ENCODE measurements around the gene REC114.
"Not testable (repeated sequence)": the region's sequence is repeated elsewhere in the genome, so short reads cannot be mapped to it uniquely, and the experiment has no call there.

The REC114 gene

DNA sequence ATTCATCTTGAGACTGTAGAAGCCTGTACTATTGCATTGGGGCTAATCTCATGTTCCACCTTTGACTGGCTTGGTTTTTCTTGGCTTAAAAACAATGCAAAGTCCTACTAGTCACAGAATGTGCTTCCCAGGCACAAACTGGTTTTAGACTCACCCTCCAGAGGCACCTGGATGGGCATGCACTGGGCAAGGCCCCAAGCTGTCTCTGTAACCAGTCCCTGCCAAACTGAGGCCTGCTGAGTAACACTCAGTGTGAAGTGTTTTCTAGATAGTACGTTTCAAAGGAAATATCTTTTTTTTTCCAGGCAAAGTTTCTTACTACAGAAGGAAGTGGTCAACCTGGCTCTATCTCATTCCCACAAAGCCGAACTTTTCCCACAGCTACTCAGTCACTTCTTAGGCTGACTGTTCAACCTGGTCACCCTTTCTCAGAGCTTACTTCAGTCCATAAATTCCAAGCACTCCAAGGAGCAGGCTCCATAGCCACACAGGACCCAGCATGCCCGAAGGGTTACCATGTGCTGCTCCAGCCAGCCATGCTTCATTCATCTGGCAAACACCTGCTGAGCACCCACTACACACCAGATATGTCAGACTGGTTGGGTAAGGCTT lies 132.8 kb downstream of the REC114 start:
- DNase-seq (ENCODE audit: low spot score): no peak

DNA sequence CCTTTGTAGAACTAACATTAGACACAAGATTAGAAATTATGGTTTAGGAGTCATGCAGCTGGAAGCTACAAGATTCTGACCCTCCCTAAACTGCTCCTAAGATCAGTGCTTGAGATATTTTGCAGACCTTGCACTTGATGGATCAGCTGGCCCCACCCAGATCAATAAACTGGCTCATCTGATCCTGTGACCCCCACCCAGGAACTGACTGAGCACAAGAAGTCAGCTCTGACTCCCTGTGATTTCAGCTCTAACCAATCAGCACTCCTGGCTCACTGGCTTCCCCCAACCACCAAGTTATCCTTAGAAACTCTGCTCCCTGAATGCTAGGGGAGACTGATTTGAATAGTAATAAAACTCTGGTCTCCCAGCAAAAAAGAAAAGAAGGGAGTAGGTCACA lies 134.6 kb downstream of the REC114 start:
- not testable (repeated sequence) for DNase-seq (ENCODE audit: low spot score)

DNA sequence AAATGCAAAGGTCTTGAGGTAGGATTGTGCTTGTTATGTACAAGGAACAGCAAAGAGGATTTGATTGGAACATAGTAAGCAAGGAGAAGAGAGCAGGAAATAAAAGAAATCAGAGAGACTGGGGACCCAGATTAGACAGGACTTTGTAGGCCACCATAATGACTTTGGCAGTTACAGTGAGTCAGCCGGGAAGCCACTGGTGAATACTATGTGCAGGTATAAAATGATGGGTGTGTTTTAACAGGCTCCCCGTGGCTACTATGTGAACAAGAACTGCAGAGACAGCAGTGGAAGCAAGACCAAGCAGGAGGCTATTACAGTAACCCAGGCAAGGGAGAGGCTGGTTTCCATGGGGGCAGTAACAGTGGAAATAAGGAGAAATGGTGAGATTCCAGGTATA lies 135.1 kb downstream of the REC114 start:
- no peak for DNase-seq (ENCODE audit: low spot score)

DNA sequence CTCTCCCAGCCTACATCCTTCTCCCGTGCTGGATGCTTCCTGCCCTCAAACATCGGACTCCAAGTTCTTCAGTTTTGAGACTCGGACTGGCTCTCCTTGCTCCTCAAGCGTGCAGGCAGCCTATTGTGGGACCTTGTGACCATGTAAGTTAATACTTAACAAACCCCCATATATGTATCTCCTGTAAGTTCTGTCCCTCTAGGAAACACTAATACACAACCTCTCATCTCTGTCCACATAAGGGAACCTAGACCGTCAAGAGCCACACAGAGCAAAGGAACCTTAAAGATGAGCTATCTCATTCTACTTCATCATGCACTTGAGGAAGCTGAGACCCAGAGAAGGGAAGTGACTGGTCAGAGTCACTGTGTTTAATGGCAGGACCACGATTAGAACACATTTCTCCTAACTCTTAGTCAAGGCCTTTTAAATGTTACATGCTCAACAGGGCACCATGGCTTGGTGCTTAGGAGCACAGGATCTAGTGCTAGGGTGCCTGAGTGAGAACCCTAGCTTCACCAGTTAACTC lies 140.0 kb downstream of the REC114 start:
- no peak for DNase-seq (ENCODE audit: low spot score)

DNA sequence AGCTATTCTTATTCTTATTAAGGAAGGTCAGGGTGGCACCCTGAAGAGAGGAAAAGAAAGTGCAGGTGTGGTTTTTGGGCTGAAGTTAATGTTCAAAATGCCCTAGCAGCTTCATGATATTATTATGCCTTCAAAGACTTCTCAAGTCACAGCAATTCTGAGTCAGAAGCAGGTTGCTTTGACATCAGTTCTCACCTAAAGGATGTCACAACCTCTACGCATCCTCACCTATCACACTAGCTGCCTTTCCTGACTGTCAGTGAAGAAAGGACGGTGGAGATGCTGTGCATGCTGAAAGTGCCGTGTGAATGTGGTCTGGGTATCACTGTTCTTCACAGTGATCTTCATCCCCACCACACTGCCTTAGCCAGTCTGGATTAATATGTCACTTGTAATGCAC lies 140.6 kb downstream of the REC114 start:
- no peak for DNase-seq (ENCODE audit: low spot score)

DNA sequence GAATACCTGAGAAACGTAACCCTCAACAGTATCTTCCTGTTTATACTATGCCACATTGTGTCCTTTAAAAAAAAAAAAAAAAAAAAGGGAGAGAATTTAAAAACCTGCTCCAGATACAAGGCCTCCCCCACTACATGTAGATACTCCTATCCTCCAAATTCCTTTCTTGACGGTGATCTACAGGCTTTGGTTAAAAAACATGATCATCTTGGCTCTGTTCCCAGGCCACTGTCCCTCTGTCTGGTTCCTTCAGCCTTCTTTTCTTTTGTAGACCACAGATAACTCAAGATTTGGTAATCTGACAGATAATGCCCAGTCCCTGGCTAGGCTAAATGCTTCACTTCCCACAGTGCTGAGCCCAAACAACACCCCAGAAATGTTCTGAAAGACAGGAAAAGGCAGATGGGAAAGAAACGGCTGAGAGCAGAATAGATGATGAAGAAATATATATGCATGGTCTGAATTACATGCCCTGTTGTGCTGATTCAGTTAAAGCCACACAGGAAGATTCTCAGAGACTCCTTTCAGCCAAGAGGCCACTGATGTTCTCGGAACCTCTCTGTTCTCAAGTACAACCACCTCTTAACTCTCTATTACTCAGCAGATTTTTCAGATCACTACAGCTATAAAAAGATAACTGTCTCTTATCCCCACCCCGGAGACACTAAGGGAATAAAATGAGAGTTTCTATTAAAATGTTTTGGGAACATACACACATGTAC lies 141.9 kb downstream of the REC114 start:
- DNase-seq (ENCODE audit: low spot score): no peak

DNA sequence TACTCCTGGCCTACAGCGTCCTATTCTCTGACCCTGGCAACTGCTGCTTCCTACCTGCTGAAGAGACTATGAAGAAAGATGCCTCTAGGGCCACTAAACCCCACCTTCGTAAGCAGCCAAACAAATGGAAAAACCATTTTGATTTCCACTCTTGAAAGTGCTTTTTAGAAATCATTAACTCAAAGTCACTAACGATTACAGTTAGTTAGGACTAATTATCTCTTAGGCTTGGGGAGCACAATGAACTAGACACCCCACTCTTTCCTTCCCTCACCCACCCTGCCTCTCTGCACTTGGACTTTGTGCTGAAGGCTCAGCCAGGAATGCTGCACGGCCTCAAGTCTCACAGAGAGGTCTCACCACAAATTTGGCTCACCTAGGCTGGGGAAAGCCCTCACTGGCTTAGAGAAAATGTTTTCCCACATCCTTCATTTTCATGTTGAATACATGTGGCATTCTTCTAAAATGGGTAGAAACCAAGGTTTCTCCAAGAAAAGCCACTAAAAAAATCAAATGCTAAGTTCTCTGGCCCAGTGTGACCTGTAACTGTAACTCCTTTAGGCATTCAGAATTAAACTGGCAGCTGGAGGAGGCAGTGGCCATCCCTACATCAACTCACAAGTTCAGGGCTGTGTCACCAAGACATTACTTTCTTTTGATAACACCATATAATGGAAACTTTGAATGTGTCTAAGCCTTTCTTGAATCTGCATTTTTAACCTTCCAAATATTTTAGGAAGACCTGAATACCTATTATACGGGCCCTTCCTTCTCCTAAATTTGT lies 143.1 kb downstream of the REC114 start:
- no peak for DNase-seq (ENCODE audit: low spot score)

DNA sequence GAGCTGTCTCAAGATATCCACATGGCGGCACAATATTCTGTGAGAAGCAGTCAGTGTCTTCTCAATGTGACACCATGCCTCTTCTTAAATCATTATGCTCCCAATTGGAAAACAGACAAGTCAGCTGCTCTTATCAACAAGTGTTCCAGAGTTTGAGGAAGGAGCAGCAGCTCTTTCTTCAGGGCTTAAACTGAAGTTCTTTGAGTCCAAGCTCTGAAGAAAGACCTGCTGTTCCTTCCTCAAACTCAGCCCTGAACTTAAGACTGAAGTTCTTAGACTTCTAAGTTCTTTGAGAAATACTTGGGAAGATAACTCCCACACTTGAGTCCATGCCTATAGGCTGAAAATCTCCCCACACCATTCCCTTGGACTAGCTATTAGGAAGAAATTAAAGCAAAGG lies 146.8 kb downstream of the REC114 start:
- no peak for DNase-seq (ENCODE audit: low spot score)

DNA sequence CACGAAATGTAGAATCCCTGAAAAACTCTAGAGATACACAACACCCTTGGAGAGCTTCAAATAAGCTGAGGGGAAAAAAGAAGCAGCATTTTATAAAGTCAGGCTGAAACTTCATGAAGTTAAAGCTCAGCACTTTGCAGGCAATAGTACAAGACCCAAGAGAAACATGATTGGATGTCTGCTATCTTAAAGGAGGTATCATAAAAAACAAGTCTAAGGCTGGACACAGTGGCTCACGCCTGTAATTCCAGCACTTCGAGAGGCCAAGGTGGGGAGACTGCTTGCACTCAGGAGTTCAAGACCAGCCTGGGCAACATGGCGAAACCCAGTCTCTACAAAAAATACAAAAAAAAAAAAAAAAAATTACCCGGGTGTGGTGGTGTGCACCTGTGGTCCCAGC lies 147.3 kb downstream of the REC114 start:
- no peak for DNase-seq (ENCODE audit: low spot score)

DNA sequence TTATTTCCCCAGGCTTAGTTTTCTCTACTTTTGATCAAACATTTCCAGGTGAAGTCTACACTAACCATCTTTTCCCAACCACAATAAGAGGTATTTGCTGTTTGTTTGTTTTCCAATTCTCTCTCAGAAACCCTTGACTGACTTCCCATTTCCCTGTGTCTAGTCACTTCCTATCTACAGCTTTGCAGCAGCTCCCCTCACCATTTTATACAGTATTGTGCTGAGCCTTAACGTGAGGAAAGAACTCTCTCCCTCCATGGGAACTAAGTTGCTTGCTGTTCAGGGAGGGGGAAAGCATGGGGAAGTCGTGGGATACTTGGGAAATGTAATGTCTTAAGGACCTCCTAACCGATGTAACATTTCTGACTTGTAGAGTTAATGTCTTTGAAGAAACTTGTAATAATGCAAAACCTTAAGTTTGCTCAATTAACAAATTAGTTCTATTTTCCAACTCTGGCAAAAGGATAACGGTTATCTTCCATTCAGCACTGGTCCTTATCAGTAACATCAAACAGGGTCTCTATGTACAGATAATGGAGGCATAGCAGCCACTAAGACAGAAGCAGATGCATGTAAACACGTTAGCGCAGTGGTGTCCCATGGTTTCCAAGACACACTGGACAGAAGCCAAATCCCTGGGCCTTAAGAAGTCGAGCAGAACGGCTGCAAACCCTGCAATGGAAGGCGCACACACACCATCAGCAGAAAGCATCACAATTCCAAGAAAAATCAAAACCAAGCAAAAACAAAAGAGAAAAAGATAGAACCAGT lies 150.5 kb downstream of the REC114 start:
- no peak for DNase-seq (ENCODE audit: low spot score)

DNA sequence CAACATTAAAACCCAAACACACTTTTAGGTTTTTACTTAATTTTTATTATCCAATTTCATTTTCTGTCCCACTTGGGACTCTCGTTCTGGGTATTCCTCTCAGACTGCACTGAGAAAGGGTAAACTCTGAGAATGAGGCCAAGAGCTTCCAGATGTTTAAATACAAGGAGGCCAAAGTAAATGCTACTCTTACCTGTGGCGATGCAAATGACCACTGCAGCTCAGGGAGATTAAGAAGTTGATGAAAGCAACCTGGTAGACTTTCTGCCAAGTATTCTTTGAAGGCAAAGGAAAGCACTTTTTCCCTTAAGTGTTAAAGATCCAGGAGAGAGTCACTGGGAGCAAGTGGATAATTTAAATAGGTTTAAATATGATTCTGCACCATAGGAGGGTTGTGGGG lies 151.1 kb downstream of the REC114 start:
- no peak for DNase-seq (ENCODE audit: low spot score)

DNA sequence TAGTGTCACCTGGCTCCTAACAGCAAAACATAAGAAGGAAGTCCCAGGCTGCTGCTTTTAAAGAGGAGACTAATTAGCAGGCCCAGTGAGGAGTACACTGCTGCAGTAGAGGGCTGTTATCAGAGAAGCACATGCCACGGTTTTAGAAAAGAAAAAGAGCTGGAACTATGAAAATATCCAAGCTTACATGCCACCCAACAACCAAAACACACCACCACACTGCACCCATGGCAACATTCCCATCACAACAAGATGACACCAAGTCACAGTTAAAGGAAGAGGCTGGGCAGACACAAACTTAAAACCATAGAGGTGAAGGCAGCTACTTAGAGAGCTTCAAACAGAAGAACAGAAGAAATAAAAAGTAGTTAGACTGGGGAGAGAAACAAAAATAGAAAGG lies 153.2 kb downstream of the REC114 start:
- no peak for DNase-seq (ENCODE audit: low spot score)

DNA sequence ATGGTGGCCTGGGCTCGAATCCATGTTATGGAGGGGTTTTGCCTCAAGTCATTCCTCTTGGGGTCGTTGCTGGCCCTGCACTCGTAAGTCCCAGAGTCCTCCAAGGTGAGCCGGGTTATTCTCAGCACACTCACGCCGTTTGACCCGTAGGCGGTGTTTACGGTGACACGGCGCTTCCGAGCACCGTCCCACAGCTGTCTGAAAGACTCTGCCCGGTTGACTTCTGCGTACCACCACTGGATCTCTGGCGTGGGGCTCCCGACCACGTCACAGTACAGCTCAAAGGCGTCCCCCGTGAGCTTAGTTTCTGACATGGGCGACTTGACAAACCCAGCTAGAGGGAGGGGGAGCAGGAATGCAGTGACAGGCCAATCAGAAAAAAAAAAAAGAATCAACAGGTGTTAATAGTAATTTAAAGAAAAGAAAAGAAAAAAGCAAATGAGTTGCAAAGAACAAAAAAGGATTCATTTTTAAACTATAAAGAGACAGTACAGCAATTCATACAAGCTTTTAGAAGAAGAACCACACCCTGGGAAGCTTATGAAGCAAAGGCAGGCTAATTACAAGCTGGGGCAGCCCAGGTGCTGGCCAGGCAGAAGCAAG lies 154.2 kb downstream of the REC114 start:
- no peak for DNase-seq (ENCODE audit: low spot score)

DNA sequence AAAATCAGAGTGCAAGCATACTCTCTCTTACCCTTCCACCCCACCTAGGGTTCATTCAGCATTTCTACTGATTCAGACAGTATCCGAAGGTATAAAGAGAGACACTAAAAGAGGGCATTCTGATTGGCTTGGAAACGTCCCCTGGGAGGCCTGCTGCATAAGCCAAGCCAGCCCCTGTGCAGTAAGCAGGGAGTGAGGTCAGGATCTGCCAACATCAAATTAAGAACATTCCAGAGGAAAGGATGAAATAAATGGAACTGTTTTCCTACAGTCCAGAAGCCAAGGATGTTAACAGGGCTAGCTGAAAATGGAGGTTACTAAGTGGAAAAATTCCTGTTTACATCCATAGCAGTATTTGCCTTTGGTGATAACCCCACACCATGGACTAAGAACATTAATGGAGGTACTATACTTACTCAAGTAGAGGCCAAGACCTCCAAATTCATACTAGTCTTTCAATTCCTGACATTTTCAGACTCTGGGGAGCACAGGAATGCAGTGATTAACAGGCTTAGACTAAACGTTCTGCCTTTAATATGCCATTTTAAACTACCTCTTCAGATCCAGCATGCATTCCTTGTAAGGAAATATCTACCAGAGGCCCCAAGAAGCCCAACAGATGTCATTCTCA lies 155.7 kb downstream of the REC114 start:
- no peak for DNase-seq (ENCODE audit: low spot score)

DNA sequence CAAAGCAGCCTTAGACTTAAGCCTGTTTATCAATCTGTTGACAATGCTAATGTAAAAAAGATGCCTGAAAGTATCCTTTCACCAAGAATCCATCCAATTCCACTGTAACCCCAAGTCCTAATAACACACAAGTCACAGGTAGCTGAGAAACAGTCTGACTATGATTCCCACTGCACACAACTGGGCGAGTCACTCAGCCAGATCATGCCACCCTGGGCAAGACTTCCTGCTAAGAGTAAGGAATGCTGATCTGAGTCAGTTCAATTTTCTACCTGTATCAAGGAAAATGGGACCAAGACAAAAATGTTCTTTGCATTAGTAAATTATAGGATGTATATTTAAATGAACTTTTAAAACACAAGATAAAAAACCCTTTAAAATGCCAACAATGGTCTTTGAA lies 157.0 kb downstream of the REC114 start:
- DNase-seq (ENCODE audit: low spot score): peak; percentile 47

DNA sequence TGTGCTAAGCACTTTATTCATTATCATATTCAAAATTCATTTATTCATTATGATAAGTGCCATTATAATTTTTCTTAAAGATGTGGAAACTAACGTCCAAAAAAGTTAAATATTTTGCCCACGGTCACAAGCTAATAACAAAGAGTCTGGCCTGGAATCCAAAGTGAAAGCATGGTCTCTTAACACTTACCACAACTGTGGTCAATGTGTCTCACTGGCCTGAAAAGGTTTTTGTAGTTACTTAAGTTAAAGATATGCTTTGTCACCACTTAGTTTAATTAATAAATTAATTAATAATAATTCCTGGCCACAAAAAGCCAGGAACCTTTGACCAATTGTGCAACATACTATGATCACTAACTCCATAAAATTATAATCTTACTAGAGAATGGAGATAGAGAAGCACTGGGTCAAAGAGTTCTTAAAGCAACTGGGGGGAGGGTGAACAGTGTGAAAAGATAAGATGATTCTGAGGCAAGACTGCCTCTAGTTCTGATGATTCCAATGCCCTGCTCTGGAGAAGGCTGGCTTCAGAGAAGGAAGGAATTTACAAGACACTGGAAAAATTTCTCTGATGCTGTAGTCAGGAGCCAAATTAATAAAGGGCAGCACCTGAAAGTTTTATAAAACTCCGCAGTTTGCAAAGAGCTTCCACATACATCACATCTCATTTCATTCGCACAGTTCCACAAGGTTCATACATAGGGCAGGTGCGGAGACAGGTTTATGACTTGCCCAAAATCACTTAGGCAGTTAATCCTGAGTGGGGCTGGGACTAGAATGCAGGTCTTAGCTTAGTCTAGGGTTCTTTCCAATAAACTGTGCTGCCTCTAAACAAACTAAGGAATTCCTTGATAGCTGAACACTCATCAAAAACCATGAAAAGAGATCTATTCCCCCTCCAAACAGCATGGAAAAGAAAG lies 157.7 kb downstream of the REC114 start:
- DNase-seq (ENCODE audit: low spot score): no peak

DNA sequence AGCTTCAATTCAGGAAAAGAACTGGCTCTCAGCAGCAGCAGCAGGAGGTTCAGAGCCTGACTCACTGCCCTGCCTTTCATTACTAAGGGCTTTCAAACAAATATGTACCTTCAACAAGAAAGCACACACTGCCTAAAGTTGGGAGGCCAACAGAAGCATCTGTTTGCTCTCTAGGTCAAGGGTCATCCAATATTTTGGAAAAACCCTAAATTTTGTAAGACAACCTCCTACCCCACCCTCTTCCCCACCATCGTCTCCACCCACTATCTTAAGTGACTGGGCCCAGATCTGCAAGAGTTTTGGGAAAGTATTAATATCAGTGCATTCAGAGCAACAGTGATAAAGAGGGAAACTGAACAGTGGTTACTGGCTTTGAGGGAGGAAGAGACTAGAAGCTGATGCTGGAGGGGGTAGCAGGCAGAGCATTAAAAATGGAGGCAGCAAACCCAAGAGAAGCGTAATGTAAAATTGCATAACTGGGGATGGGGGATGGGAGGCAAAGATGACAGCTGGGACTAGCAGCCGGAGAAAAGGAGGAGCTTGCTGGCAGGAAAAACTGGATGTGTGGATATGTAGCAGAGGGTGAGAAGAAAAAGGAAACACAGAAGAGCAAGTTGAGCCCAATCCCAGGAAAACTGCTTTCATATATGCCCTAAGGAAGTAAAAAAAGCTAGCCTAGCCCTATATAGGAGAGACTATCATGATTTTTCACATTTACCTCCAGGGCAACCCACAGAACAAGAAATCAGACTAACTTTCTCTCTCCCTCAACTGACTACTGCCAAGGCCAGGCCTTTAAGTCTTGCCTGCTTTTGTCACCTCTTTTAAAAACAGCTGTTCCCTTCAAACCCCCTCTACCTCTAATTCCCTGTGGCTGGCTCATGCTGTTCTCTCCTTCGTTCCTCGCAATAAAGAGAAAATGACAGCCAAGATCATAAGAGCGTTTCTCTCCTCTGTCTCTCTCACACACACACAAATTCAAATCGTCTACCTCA lies 158.8 kb downstream of the REC114 start:
- DNase-seq (ENCODE audit: low spot score): no peak

DNA sequence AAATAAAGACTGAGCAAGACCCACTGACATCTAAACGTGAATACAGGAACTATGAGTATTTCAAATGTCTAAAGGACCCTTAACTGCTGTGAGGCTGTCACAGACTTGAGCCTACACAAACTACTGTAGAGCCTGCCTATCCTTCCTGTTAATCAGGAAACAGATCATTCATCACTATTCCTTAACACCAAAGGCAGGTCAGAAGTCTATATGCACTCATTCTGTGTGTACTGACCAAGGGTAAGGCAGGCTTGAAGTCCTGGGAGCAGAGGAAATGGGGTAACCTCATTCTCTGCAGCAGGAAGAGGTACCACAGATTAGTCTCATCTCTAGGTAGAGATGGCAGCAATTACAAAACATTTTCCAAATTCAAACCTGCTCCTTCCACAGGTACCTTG lies 159.5 kb downstream of the REC114 start:
- DNase-seq (ENCODE audit: low spot score): no peak

DNA sequence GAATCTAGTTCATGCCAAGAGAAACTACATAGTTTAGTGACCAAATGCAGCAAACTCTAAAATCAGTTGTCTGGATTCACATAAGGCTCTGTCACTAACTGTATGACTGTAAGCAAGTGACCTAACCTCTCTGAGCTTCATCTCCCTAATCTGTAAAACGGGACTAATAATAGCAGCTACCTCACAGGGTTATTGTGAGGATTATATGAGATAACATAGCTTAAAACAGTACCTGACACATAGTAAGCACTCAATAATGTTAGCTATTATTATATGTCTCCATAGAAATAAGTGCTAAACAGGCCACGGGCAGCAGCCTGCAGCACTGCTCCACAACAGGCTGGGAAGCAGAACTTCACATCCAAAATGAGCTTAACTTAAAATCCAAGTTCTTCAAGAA lies 160.0 kb downstream of the REC114 start:
- no peak for DNase-seq (ENCODE audit: low spot score)
